Measurements from ENCODE around the gene USP21. TPM values are rescaled to one million over a fixed set of nuclear protein-coding genes. Genes with fewer than 3 reads are reported as not detected.

Gene USP21
- total and polyA plus RNA-seq, 9 of the 15 experiments (the other 6 are each of a cell fraction or from before 2014, with no cell fraction given) = 4.9 to 52.4 (median 21.6) TPM

GRCh38 chr1:161153682-161154337, 5.5 kb upstream of the USP21 start, which contains the start of gene UFC1 (continued):
- TF ChIP-seq MYC (IDR thresholded peaks at IDR 0.05; ENCODE audit: low read depth, low read length) (peak; percentile 97), MYC (CRISPR knock-in tag; IDR thresholded peaks at IDR 0.05; ENCODE audit: borderline replicate concordance, low read depth) (peak; percentile 91), ZNF518B (CRISPR knock-in tag; IDR thresholded peaks at IDR 0.05) (no peak), TOE1 (IDR thresholded peaks at IDR 0.05; ENCODE audit: borderline replicate concordance) (peak; percentile 68; the same call in 1 of the 2 replicates), TOE1 (CRISPR knock-in tag; IDR thresholded peaks at IDR 0.05; ENCODE audit: borderline replicate concordance, low read depth) (no peak), MAFK (IDR thresholded peaks at IDR 0.05; ENCODE audit: low read length) (no peak), THRAP3 (IDR thresholded peaks at IDR 0.05; ENCODE audit: borderline replicate concordance) (peak; percentile 29; the same call in 1 of the 2 replicates), SFPQ (IDR thresholded peaks at IDR 0.05; ENCODE audit: low read depth, low read length) (no peak), ZNF407 (IDR thresholded peaks at IDR 0.05; ENCODE audit: low read depth) (0 out of 2 replicates have a peak, but pooled peaks have one; percentile 13), ZNF24 (IDR thresholded peaks at IDR 0.05) (peak; percentile 8; the same call in 1 of the 2 replicates), HNRNPL (IDR thresholded peaks at IDR 0.05; ENCODE audit: low read depth, low read length) (no peak), HEY1 (CRISPR knock-in tag; IDR thresholded peaks at IDR 0.05; ENCODE audit: borderline replicate concordance) (no peak), RB1 (IDR thresholded peaks at IDR 0.05; ENCODE audit: low read depth) (no peak; the same call in 1 of the 2 replicates), ZNF133 (CRISPR knock-in tag; IDR thresholded peaks at IDR 0.05) (no peak)
